Hepatocyte (in vitro differentiated cells): Measurements from ENCODE around the gene ADAMTS3. TPM values are rescaled to one million over a fixed set of nuclear protein-coding genes. Genes with fewer than 3 reads are reported as not detected.
A peak's percentile ranks its signal among the peaks of the same experiment; 100 is the strongest.

ENCODE experiments used
- DNase-seq: peaks from one replicate; pipeline ENCODE4 v3.0.0-alpha.2; 2016; ENCODE audit warnings: low spot score
- H2AFZ ChIP-seq: fragments of 200-600 bp; sonication (generic); 2 replicates; pipeline ENCODE4 v1.6.0; 2016; ENCODE audit warnings: antibody characterized with exemption, mild to moderate bottlenecking
- H3K27ac ChIP-seq: fragments of 200-600 bp; sonication (generic); 2 replicates; pipeline ENCODE4 v1.5.1; 2016; ENCODE audit warnings: mild to moderate bottlenecking
- H3K27me3 ChIP-seq: fragments of 200-600 bp; sonication (generic); 2 replicates; pipeline ENCODE4 v1.6.1; 2016
- H3K36me3 ChIP-seq: fragments of 200-600 bp; sonication (generic); replicated peaks from 2 replicates; pipeline ENCODE4 v1.5.1; 2016; ENCODE audit warnings: low read depth; ENCODE audit not compliant: insufficient read depth
- H3K4me1 ChIP-seq: fragments of 200-600 bp; sonication (generic); 2 replicates; pipeline ENCODE4 v1.5.1; 2016; ENCODE audit warnings: mild to moderate bottlenecking, moderate library complexity; ENCODE audit not compliant: insufficient read depth
- H3K4me2 ChIP-seq: fragments of 200-600 bp; sonication (generic); 2 replicates; pipeline ENCODE4 v1.6.0; 2016
- H3K4me3 ChIP-seq: fragments of 200-600 bp; sonication (generic); 2 replicates; pipeline ENCODE4 v1.5.1; 2016; ENCODE audit warnings: mild to moderate bottlenecking
- H3K79me2 ChIP-seq: fragments of 200-600 bp; sonication (generic); 2 replicates; pipeline ENCODE4 v1.6.0; 2017; ENCODE audit warnings: mild to moderate bottlenecking
- H3K9me2 ChIP-seq: fragments of 200-600 bp; sonication (generic); replicated peaks from 2 replicates; pipeline ENCODE4 v1.6.0; 2017; ENCODE audit warnings: mild to moderate bottlenecking; ENCODE audit not compliant: insufficient read depth
- H3K9me3 ChIP-seq: fragments of 200-600 bp; sonication (generic); 2 replicates; pipeline ENCODE4 v1.5.1; 2016; ENCODE audit warnings: low read depth, mild to moderate bottlenecking
- H4K20me1 ChIP-seq: fragments of 200-600 bp; sonication (generic); 2 replicates; pipeline ENCODE4 v1.6.0; 2016; ENCODE audit warnings: mild to moderate bottlenecking; ENCODE audit not compliant: insufficient read depth, poor library complexity, severe bottlenecking
- EZH2 ChIP-seq: fragments of 200-600 bp; sonication (generic); IDR thresholded peaks from 2 replicates; pipeline ENCODE4 v1.6.1; 2016; ENCODE audit warnings: antibody characterized with exemption, mild to moderate bottlenecking, borderline replicate concordance
- EZH2phosphoT487 ChIP-seq: fragments of 200-600 bp; sonication (generic); IDR thresholded peaks from one replicate; pipeline ENCODE4 v1.6.1; 2018; ENCODE audit warnings: antibody characterized with exemption, mild to moderate bottlenecking, low read depth, moderate library complexity; ENCODE audit not compliant: unreplicated experiment, severe bottlenecking
- WGBS: methylation state at CpG from one replicate; pipeline ENCODE4 v1.1.6; 2016; ENCODE audit warnings: low lambda C conversion rate; ENCODE audit errors: missing lambda C conversion rate; 5-methylcytosine and 5-hydroxymethylcytosine counted together
- polyA plus RNA-seq: library from polyadenylated mRNA; unstranded; fragments of >200 nt; fragmentation: Nextera tagmentation; extraction: Ambion mirVana; gene quantifications from 2 replicates; pipeline ENCODE4 v1.2.1, GENCODE V29; 2016
- total RNA-seq: library from RNA; depleted of rRNA; stranded (reverse); fragments of >200 nt; gene quantifications from 2 replicates; pipeline ENCODE4 v1.2.3, GENCODE V29; 2014
- TF ChIP-seq, protein P1 (sequence below): fragments of 200-600 bp; sonication (generic); IDR thresholded peaks from 2 replicates; pipeline ENCODE4 v1.5.1; 2016; ENCODE audit warnings: antibody characterized with exemption, mild to moderate bottlenecking; ENCODE audit not compliant: poor library complexity

Gene ADAMTS3
- total and polyA plus RNA-seq, 2 experiments from 2014 or later = 0.59 to 5.8 TPM

DNA sequence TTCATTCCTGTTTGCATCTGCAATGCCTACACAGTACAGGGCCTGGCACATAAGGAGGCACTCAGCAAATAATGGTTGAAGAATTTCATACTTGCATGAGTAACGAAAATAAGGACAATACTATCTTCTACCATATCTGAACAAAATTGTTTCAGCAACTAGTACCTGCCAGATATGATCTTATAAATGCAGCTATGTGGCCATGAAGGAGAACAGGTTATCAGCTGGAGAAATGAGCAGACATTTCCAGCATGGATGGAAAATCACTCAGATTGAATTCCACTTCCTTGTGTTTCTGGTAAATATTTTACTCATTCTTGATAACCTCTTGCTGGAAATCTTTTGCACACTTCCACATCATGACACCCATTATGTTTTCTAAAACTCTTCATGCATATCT, 204.0 kb downstream of the ADAMTS3 start:
- Histone ChIP-seq H3K4me3 (no peak overlapping the region), H3K79me2 (no peaks in the 10 kb centered on the region), H3K27me3 (no peaks in the 10 kb centered on the region), H3K4me1 (no peaks in the 10 kb centered on the region), H3K9me3 (no peaks in the 10 kb centered on the region), H4K20me1 (no peaks in the 10 kb centered on the region), H2AFZ (no peak overlapping the region), H3K9me2 (no peaks in the 10 kb centered on the region), H3K27ac (no peak overlapping the region), H3K36me3 (no peaks in the 10 kb centered on the region), H3K4me2 (no peak overlapping the region)
- DNase-seq = no peak
- 43% methylated on average over 1 of the region's 1 CpG for WGBS
- no peak for TF ChIP-seq EZH2phosphoT487
- TF ChIP-seq EZH2 = no peak
- TF ChIP-seq, protein P1, sequence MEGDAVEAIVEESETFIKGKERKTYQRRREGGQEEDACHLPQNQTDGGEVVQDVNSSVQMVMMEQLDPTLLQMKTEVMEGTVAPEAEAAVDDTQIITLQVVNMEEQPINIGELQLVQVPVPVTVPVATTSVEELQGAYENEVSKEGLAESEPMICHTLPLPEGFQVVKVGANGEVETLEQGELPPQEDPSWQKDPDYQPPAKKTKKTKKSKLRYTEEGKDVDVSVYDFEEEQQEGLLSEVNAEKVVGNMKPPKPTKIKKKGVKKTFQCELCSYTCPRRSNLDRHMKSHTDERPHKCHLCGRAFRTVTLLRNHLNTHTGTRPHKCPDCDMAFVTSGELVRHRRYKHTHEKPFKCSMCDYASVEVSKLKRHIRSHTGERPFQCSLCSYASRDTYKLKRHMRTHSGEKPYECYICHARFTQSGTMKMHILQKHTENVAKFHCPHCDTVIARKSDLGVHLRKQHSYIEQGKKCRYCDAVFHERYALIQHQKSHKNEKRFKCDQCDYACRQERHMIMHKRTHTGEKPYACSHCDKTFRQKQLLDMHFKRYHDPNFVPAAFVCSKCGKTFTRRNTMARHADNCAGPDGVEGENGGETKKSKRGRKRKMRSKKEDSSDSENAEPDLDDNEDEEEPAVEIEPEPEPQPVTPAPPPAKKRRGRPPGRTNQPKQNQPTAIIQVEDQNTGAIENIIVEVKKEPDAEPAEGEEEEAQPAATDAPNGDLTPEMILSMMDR = no peak

DNA sequence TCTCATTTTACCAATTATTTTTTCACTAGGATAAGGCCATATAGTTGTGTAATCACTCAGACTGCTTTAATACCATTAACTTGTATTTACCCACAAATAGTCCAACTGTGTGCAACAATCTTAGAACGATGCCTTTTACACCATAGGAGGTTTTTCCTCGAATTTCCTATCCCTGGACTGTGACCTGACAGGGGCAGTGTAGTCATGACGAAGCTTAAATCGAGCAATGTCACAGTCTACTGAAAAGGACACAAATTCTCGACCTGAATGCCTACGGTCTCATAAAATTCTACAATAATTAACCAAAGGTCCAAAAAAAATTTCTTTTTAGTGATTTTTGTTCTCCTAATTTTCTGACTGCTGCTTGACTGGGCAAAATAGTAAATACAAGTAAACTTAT, 208.9 kb downstream of the ADAMTS3 start:
- no peaks in the 10 kb centered on the region for H3K27me3 ChIP-seq
- no peak overlapping the region for H3K27ac ChIP-seq
- H4K20me1 ChIP-seq = no peaks in the 10 kb centered on the region
- H3K79me2 ChIP-seq = no peaks in the 10 kb centered on the region
- H3K4me2 ChIP-seq = no peak overlapping the region
- no peaks in the 10 kb centered on the region for H3K9me2 ChIP-seq
- no peaks in the 10 kb centered on the region for H3K4me1 ChIP-seq
- H3K36me3 ChIP-seq = no peaks in the 10 kb centered on the region
- H2AFZ ChIP-seq = no peak overlapping the region
- H3K9me3 ChIP-seq = no peaks in the 10 kb centered on the region
- no peak overlapping the region for H3K4me3 ChIP-seq
- WGBS = 84% methylated on average over 6 of the region's 6 CpGs
- no peak for DNase-seq
- TF ChIP-seq EZH2phosphoT487 (no peak), EZH2 (no peak)
- TF ChIP-seq, protein P1 = no peak

DNA sequence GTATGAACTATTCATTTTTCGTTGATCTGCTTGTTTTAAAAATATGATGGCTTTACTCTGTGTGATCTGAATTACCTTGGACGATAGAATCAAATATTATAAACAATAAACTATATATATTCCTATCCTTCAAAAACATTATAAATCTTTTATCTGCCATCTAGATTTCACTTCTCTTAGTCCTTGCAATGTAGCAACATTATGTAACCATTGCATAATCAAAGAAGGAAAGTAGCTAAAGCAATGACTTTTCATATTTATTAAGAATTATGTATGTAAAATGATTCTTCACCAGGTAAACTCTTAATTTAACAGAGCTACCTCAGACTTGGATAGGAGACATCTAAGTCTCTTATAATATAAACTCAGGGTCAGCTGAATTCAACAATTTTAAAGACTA, 210.5 kb downstream of the ADAMTS3 start:
- H3K9me2 ChIP-seq = no peaks in the 10 kb centered on the region
- H3K9me3 ChIP-seq = no peaks in the 10 kb centered on the region
- H4K20me1 ChIP-seq = no peaks in the 10 kb centered on the region
- 57% methylated on average over 2 of the region's 2 CpGs for WGBS
- no peak for DNase-seq
- H3K36me3 ChIP-seq = no peaks in the 10 kb centered on the region
- no peaks in the 10 kb centered on the region for H3K27me3 ChIP-seq
- H3K4me1 ChIP-seq = no peaks in the 10 kb centered on the region
- H3K79me2 ChIP-seq = no peaks in the 10 kb centered on the region
- H3K4me3 ChIP-seq = no peak overlapping the region
- H3K4me2 ChIP-seq = no peak overlapping the region
- TF ChIP-seq EZH2 (no peak), EZH2phosphoT487 (no peak)
- TF ChIP-seq, protein P1 = no peak
- no peak overlapping the region for H3K27ac ChIP-seq
- no peak overlapping the region for H2AFZ ChIP-seq

DNA sequence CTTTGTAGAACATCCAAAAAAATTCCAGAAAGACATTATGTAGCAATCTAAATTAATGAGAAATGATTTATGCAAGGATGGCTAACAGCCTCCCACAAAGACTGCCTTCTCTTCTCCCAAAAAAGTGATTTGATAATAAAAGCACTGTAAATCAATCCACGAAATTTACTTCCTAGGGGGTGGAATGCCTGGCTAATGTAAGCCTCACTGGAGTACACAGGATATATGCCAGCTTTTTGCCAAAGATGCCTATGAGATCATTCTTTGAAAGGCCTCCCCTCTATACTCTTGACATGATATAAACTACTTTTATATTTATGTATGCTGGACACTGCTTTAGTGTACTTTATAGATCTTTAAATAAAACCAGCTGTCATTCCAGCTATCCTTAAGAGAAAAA, 211.1 kb downstream of the ADAMTS3 start:
- H3K27ac ChIP-seq = no peak overlapping the region
- no peaks in the 10 kb centered on the region for H3K79me2 ChIP-seq
- H4K20me1 ChIP-seq = no peaks in the 10 kb centered on the region
- no peaks in the 10 kb centered on the region for H3K9me3 ChIP-seq
- H3K4me3 ChIP-seq = no peak overlapping the region
- 54% methylated on average over 1 of the region's 1 CpG for WGBS
- H3K4me1 ChIP-seq = no peaks in the 10 kb centered on the region
- H3K9me2 ChIP-seq = no peaks in the 10 kb centered on the region
- no peaks in the 10 kb centered on the region for H3K27me3 ChIP-seq
- no peak for TF ChIP-seq EZH2
- TF ChIP-seq, protein P1 = no peak
- H2AFZ ChIP-seq = no peak overlapping the region
- no peak overlapping the region for H3K4me2 ChIP-seq
- H3K36me3 ChIP-seq = no peaks in the 10 kb centered on the region
- DNase-seq = peak; percentile 5
